ENCODE data around the gene TRIM24.

DNA sequence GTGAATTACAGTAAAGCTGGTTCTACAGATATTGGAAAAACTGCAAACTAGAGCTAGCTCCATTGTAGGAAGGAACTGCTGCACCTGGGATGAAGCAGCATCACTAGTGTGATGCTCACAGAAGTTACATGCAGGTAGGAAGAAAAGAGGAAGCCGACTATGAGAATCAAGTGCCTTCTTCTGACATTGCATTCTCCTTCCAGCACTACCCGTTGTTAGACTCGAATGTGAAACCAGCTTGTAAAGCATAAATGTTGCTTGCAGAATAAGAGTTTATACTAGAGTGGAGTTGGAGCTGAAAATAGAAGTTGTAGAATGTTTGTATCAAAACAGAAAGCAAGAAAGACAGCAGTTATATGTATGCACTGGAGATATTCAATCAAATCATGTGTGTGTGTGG is 49.9 kb downstream of the TRIM24 start:
- TF ChIP-seq, protein P1, sequence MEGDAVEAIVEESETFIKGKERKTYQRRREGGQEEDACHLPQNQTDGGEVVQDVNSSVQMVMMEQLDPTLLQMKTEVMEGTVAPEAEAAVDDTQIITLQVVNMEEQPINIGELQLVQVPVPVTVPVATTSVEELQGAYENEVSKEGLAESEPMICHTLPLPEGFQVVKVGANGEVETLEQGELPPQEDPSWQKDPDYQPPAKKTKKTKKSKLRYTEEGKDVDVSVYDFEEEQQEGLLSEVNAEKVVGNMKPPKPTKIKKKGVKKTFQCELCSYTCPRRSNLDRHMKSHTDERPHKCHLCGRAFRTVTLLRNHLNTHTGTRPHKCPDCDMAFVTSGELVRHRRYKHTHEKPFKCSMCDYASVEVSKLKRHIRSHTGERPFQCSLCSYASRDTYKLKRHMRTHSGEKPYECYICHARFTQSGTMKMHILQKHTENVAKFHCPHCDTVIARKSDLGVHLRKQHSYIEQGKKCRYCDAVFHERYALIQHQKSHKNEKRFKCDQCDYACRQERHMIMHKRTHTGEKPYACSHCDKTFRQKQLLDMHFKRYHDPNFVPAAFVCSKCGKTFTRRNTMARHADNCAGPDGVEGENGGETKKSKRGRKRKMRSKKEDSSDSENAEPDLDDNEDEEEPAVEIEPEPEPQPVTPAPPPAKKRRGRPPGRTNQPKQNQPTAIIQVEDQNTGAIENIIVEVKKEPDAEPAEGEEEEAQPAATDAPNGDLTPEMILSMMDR (conservative IDR thresholded peaks at IDR 0.05; ENCODE audit: low read length), result no peak
- TF ChIP-seq EZH2phosphoT487 (IDR thresholded peaks at IDR 0.05; ENCODE audit: borderline replicate concordance), result no peak
